Neural cell (in vitro differentiated cells): ENCODE measurements around the gene STX1B. TPM values are rescaled to one million over a fixed set of nuclear protein-coding genes. Genes with fewer than 3 reads are reported as not detected.
A peak's percentile ranks its signal among the peaks of the same experiment; 100 is the strongest.

Experiments
- H2AFZ ChIP-seq: fragments of 200-600, 300-800 bp; sonication (generic), shearing (Covaris generic); 2 replicates; pipeline ENCODE4 v1.6.0; 2014; ENCODE audit warnings: low read depth, mild to moderate bottlenecking, antibody characterized with exemption, low read length, moderate library complexity
- H3F3A ChIP-seq: fragments of 200-600 bp; shearing (Covaris generic); 2 replicates; pipeline ENCODE4 v1.6.1; 2016; ENCODE audit warnings: mild to moderate bottlenecking, moderate library complexity, mixed read lengths, antibody characterized with exemption, low read length; ENCODE audit not compliant: insufficient read depth, poor library complexity, severe bottlenecking
- H3K27ac ChIP-seq: fragments of 200-600, 300-800 bp; sonication (generic), shearing (Covaris generic); 2 replicates; pipeline ENCODE4 v1.5.1; 2014; ENCODE audit warnings: mild to moderate bottlenecking, low read length, moderate library complexity
- H3K27me3 ChIP-seq: fragments of 300-800, 200-600 bp; sonication (generic), shearing (Covaris generic); 2 replicates; pipeline ENCODE4 v1.6.0; 2014; ENCODE audit warnings: mild to moderate bottlenecking, low read depth, low read length, moderate library complexity; ENCODE audit not compliant: insufficient read depth
- H3K36me3 ChIP-seq: fragments of 300-800, 200-600 bp; sonication (generic), shearing (Covaris generic); 2 replicates; pipeline ENCODE4 v1.5.1; 2014; ENCODE audit warnings: mild to moderate bottlenecking, antibody characterized with exemption, low read length, moderate library complexity; ENCODE audit not compliant: insufficient read depth
- H3K4me2 ChIP-seq: fragments of 300-800, 200-600 bp; sonication (generic), shearing (Covaris generic); 2 replicates; pipeline ENCODE4 v1.6.0; 2014; ENCODE audit warnings: mild to moderate bottlenecking, low read length
- H3K4me3 ChIP-seq: fragments of 300-800, 200-600 bp; sonication (generic), shearing (Covaris generic); 2 replicates; pipeline ENCODE4 v1.5.1; 2014; ENCODE audit warnings: mild to moderate bottlenecking, low read length, moderate library complexity
- H3K79me2 ChIP-seq: fragments of 200-600 bp; shearing (Covaris generic); replicated peaks from 2 replicates; pipeline ENCODE4 v1.6.0; 2014; ENCODE audit warnings: mild to moderate bottlenecking, low read length, moderate library complexity; ENCODE audit not compliant: insufficient read depth
- H3K9ac ChIP-seq: fragments of 300-800, 200-600 bp; sonication (generic), shearing (Covaris generic); 2 replicates; pipeline ENCODE4 v1.6.1; 2016; ENCODE audit warnings: mild to moderate bottlenecking, low read length, mixed read lengths
- H3K9me2 ChIP-seq: fragments of 200-600 bp; shearing (Covaris generic); 2 replicates; pipeline ENCODE4 v1.6.1; 2016; ENCODE audit warnings: mild to moderate bottlenecking, low read length, mixed read lengths; ENCODE audit not compliant: insufficient read depth
- H3K9me3 ChIP-seq: fragments of 200-600, 300-800 bp; sonication (generic), shearing (Covaris generic); 2 replicates; pipeline ENCODE4 v1.6.1; 2016; ENCODE audit warnings: mild to moderate bottlenecking, mixed run types, low read length, moderate library complexity, mixed read lengths
- H4K20me1 ChIP-seq: fragments of 200-600 bp; shearing (Covaris generic); 2 replicates; pipeline ENCODE4 v1.6.1; 2016; ENCODE audit warnings: mild to moderate bottlenecking, mixed run types; ENCODE audit not compliant: insufficient read depth
- CTCF ChIP-seq: fragments of 450-650 bp; IDR thresholded peaks from 2 replicates; pipeline ENCODE4 v1.5.1; 2014; ENCODE audit warnings: antibody characterized with exemption, mild to moderate bottlenecking, moderate library complexity; ENCODE audit not compliant: poor library complexity, severe bottlenecking
- EP300 ChIP-seq: fragments of 450-650 bp; conservative IDR thresholded peaks from 2 replicates; pipeline ENCODE4 v1.6.1; 2014; ENCODE audit warnings: antibody characterized with exemption, mild to moderate bottlenecking, moderate library complexity; ENCODE audit not compliant: poor library complexity, severe bottlenecking
- EZH2 ChIP-seq: fragments of 200-600, 300-800 bp; shearing (Covaris generic), sonication (generic); IDR thresholded peaks from 2 replicates; pipeline ENCODE4 v1.6.1; 2014; ENCODE audit warnings: antibody characterized with exemption, low read length, borderline replicate concordance, mild to moderate bottlenecking; ENCODE audit not compliant: insufficient read depth, poor library complexity, severe bottlenecking
- MXI1 ChIP-seq: fragments of 450-650 bp; conservative IDR thresholded peaks from 2 replicates; pipeline ENCODE4 v1.6.1; 2014; ENCODE audit warnings: antibody characterized with exemption, mild to moderate bottlenecking; ENCODE audit not compliant: poor library complexity, severe bottlenecking
- POLR2AphosphoS5 ChIP-seq: IDR thresholded peaks from 2 replicates; pipeline ENCODE4 v1.6.1; 2012
- RAD21 ChIP-seq: fragments of 450-650 bp; conservative IDR thresholded peaks from 2 replicates; pipeline ENCODE4 v1.6.1; 2014; ENCODE audit warnings: antibody characterized with exemption, mild to moderate bottlenecking, moderate library complexity
- REST ChIP-seq: IDR thresholded peaks from 2 replicates; pipeline ENCODE4 v1.6.1; 2012; ENCODE audit warnings: borderline replicate concordance
- SMC3 ChIP-seq: fragments of 450-650 bp; conservative IDR thresholded peaks from 2 replicates; pipeline ENCODE4 v1.6.1; 2014; ENCODE audit warnings: antibody characterized with exemption, mild to moderate bottlenecking, moderate library complexity; ENCODE audit not compliant: poor library complexity
- TAF1 ChIP-seq: IDR thresholded peaks from 2 replicates; pipeline ENCODE4 v1.6.1; 2012; ENCODE audit warnings: low read depth
- polyA plus RNA-seq: library from polyadenylated mRNA; depleted of rRNA; stranded (reverse); fragments of >200 nt; gene quantifications from 2 replicates; pipeline ENCODE4 v1.2.3, GENCODE V29; 2014

STX1B gene
- polyA plus RNA-seq, 1 donor from 2014 or later, result 4.5 TPM

GRCh38 chr16:31036691-31037090 is 26.3 kb upstream of the STX1B start:
- Histone ChIP-seq H3K9me2 (no peaks in the 10 kb centered on the region), H3K4me2 (no peak overlapping the region), H3K36me3 (no peaks in the 10 kb centered on the region), H4K20me1 (no peaks in the 10 kb centered on the region), H3K9me3 (no peaks in the 10 kb centered on the region), H3K9ac (no peak overlapping the region), H3K79me2 (peaks cover 6% of the 10 kb centered on the region), H2AFZ (no peak overlapping the region), H3K4me3 (no peak overlapping the region), H3K27me3 (no peaks in the 10 kb centered on the region), H3F3A (no peaks in the 10 kb centered on the region), H3K27ac (no peak overlapping the region)
- no peak for TF ChIP-seq RAD21
- no peak for TF ChIP-seq REST
- TF ChIP-seq CTCF, result no peak
- TF ChIP-seq MXI1, result no peak
- TF ChIP-seq SMC3, result no peak
- TF ChIP-seq TAF1, result no peak
- no peak for TF ChIP-seq EP300
- TF ChIP-seq POLR2AphosphoS5, result no peak
- TF ChIP-seq EZH2, result no peak

GRCh38 chr16:31033709-31034492 is 23.5 kb upstream of the STX1B start:
- Histone ChIP-seq H3K4me3 (peak overlapping the region; percentile 93), H3K27ac (peak overlapping the region; percentile 95), H3K9ac (peak overlapping the region; percentile 93), H4K20me1 (no peaks in the 10 kb centered on the region), H3K27me3 (no peaks in the 10 kb centered on the region), H3K9me3 (no peaks in the 10 kb centered on the region), H2AFZ (peak overlapping the region; percentile 54), H3K4me2 (peak overlapping the region; percentile 16), H3K79me2 (peaks cover 6% of the 10 kb centered on the region), H3K36me3 (no peaks in the 10 kb centered on the region), H3K9me2 (no peaks in the 10 kb centered on the region), H3F3A (no peaks in the 10 kb centered on the region)
- TF ChIP-seq RAD21, result peak; percentile 10
- peak; percentile 24 for TF ChIP-seq REST
- TF ChIP-seq MXI1, result peak; percentile 65
- TF ChIP-seq TAF1, result no peak
